NCI-H2081 treated with DMSO at 0.1 percent for 48 hours (cell line): ENCODE data around the gene CUL2.
"Not testable (repeated sequence)": the region's sequence is repeated elsewhere in the genome, so short reads cannot be mapped to it uniquely, and the experiment has no call there.

ENCODE experiments used
- DNase-seq: peaks from one replicate; lab custom pipeline; 2025; lab: John Stamatoyannopoulos, UW

Gene CUL2

DNA sequence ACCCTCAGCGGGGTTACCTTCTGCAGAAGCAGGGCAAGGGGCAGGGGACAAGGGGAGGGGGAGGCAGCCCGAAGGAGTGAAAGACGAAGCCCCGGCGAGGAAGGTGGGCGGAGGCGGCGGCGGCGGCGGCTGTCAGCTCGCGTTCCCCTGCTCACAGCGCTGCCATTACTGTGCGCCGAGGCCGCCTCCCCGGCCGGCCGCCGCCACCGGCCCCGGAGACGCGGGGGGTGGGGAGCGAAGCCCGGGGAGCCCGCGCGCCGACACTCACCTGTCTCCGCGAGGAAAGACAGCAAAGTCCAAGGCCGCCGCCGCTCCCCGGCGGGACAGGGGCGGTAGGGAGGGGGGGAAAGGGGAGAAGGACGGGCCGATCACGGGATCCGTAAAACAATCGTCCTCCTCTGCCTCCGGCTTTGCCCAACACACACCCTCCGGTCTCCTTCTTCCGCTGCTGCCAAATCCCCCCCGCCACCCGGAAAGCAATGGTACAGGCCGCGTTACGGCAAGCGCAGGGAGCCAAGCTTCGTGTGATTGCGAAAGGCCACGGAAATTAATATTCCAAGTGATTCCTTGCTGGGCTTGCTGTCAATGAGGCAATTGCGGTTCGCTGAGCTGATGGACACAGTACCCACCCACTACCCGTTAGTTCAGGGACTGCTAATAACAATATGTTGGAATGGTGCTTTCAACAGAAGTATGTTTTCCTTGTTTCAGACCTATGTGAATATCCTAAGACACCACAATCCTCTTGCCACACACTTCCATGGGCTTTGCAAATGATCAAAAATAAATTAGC lies at the start of gene CUL2:
TSS of gene CUL2 (minus strand) at position 180 of the 793 bp plus-strand sequence. CDS start 19,024 bp downstream, outside the sequence.
- peak; percentile 40 for DNase-seq

DNA sequence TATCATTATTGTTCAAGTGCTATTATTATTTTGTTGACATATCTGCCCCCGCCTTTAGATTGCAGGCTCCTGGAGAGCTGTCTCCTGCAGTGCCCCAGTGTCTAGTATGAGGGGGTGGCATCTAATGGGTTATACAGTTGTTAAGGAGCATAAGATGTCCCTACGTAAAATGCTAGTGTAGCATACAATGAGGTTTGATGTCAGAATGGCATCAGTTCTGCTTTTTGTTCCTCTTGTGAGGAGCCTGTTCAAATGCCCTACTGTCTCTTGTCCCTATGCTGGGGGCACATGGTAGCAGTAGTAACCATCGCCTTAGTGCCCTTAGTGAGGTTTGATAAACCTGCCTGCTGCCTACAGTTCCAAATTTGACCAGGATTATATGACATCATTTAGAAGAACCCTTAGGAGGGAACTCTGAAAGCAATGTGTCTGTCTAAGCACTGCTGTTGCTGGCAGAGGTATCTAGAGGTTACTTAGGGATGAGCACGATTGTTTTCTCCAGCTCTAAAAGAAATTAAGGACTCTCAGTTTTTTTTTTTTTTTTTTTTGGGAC lies 46.2 kb upstream of the CUL2 start:
- DNase-seq = no peak

DNA sequence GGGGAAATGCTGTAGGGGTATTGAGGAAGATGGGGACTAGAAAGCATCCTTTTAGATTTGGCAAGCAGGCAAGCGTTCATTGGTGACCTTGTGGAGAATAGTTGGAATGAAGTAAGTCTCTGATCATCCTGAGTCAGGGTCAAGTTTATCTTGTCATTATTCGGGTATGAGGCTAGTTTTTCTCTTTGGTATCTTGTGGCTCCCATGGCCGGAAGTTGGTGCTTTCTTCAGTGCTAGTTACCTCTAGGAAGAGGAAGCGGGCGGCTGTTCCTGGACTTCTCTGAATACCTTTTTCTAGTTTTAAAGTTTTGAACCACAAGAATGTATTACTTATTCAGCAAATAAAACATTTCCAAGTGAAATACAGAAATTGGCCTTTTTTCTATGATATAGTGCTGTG lies 45.7 kb upstream of the CUL2 start:
- DNase-seq = no peak

DNA sequence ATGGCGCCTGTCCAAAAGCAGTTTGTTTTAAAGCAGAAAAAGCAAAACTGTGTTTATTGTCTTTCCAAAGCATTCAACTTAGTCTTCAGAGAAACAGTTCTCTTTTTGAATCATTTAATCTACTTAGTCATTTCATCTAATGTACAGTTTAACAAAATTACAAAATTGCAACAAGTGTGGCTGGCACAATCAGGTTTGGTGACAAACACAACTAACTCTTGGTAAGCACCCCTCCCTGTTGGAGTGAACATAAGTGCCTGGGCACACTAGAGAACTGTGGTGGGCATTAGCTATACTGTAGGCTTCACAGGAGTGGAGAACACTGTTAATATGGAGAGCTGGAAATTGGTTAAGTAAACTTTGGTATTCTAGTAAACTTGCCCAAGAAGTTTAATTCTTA lies 43.4 kb upstream of the CUL2 start:
- no peak for DNase-seq

DNA sequence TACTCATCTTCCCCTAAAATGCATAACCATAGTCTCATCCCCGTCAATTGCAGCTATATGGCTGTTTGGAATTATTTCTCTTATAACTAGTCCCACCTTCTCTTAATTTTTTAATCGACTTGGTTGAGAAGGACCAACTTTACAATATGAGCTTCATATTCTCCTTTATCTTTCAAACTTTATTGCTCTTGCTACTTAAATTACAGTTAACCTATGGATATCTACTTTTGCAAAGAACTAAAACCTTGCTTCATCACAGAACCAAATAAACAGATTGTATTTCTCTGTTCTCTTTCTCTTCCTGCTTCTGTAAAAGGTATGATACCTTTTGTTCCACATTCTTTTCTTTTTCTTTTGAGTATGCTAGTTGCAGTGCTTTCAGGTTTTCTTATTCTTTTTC lies 42.6 kb upstream of the CUL2 start:
- no peak for DNase-seq

DNA sequence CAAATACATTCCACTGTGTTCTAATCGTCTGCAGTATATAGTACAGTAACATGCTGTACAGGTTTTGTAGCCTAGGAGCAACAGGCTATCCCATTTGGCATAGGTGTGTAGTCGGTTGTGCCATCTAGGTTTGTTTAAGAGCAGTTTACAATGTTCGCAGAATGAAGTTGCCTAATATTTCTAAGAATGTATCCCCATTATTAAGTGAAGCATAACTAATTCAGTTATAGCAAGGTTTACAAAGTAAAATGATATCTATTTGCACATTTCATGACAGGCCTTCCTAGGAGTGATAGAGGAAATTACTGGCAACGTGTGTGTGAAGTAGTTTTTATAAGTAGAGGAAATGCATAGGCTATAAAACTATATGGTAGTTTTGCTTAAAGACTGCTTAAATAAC lies 40.5 kb upstream of the CUL2 start:
- DNase-seq = no peak

DNA sequence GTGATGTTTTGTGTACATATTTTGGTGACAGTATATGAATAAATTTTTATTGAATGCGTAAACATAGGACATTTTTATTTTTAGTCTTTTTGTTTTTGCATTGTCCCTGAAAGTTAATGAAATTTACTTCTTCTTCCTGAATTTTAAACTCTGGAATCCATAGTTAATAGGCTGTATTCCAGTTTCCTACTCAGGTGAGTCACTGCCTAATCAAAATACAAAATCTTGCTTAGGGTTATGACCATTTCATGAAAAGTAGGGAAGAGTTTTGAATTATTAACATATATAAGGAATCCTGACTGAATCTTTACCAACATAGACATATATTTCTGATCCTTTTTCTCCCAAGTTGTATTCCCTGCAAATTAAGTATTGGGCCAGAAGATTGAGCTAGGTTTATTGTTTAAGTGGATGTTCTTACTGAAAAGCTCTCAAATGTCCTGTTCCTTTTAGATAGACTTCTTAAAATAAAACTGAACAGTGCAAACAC lies 39.1 kb upstream of the CUL2 start:
- DNase-seq = no peak

DNA sequence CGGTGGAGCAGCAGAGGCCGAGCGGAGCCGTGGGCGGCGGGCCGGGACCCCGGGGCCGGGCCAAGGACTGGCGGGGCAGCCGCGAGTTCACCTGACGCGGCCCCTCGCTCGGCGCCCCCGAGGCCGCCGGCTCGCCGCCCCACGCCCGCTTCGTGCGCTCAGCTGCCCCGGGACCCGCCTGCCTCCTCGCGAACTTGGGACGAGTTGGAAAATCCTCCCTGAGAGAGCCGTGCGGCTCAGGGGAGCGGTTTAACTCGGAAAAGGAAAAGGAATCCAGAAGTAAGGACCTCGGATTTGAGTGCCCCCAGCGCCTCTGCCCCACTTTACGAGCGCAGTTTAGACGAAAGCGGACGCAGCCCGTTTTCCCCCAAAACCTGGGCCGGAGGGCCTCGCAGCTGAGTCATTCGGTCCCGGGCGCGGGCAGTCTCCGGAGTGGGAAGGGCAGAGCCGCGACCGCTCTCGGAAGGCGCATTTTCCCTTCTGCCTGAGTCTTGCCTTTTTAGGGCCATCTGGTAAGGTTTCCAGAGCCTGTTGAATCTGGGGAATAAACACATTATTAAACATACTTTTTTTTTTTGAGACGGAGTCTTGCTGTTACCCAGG lies 37.2 kb upstream of the CUL2 start:
- no peak for DNase-seq

DNA sequence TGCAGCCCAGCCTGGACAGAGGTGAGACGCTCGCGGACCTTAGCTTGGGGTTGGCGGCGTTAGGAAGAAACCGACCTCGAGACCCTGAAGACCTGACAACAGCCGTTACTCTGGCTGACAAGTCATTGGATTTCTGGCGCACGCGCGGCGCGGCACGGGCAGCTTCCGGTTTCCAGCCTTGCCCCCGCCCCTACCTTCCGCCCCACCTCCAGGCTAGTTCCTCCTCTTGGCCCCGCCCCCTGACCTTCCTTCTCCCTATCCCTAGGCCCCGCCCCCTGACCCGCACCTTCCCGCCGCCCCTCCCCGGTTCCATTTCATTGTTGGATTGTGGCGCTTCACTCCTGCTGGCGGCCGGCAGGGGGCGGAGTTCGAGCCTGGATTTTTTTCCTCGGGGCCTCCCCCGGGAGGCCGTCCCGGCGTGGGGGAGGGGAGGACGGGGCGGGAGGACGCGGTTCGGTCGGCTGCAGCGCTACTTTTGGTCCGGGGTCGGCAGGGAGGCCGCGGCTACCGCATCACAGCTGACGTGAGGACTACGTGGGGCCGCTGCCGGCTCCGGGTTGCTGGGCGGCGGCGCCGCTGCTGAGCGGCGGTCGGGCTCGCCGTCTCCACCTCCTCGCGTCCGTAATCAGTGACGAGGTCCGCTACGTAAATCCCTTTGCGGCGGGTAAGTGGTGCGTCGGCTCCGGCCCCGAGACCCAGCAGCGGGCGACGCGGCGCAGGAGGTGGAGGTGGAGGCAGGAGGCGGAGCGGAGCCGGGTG lies 36.6 kb upstream of the CUL2 start, which contains the start of gene CREM:
TSS of gene CREM (plus strand) at position 317 of the 759 bp plus-strand sequence. CDS start 10,990 bp downstream, outside the sequence.
- DNase-seq = peak; percentile 74

DNA sequence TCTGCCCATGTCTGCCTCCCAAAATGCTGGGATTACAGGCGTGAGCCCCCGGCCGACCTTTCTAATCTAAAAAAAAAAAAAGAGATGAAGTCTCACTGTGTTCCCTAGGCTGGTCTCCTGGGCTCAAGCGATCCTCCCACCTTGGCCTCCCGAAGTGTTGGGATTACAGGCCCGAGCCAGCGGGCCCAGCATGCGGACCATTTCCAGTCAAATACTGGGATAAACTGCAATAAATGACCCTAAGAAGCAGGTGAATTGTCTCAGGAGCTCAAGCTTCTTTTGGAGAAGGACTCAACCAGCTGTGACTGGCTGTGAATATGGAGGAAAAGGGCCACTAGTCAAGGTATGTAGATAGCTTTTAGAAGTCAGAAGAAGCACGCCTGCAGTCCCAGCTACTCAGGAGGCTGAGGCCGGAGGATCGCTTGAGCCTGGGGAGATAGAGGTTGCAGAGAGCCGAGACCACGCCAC lies 36.0 kb upstream of the CUL2 start:
- no peak for DNase-seq

DNA sequence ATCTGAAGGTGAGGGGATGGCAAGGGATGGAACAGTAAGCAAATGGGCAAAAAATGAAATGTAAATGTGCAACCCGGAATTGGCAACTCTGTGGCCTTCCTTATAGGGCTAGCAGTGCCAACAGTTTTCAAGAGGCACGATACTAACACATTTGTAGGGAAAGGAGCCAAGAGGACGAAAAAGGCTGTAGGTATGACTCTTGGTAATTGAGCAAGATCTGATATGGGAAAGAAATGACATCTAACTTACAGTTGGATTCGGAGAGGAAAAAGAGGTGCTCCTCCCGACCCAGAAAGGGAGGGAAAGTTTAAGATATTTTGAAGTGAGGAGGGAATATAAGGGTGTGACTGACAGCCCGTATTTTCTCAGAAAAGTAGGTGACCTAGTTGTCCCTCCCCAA lies 34.4 kb upstream of the CUL2 start:
- DNase-seq = no peak

DNA sequence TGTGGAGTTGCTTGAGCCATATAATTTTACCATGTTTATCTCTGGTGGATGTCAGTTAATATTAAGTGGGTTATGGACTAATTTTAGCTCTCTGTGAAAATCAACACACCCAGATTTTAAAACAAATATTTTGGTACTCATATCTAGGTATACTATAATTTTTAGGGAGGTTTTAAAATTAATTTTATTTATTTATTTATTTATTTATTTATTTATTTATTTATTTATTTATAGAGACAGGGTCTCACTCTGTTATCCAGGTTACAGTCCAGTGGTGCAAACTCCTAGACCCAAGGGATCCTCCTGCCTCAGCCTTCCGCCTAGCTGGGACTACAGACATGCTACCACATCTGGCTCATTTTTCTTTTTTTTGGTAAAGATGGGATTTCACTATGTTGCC lies 29.2 kb upstream of the CUL2 start:
- DNase-seq = no peak

DNA sequence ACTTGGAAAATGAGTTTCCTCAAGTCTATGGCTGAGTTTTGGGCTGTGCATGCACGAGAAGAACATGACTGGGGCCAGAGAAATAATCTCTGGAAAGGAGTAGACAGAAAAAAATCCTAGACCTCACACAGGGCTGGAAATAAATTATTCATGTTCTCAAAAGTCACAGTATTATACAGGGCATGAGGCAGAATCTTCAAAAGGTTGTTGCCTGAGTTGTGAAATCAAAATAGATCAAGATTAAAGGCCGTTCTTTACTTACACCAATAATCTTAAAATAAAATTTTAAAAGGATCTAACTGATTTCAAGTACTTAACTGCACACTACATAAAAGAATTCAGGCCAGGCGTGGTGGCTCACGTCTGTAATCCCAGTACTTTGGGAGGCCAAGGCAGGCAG lies 22.4 kb upstream of the CUL2 start:
- no peak for DNase-seq

DNA sequence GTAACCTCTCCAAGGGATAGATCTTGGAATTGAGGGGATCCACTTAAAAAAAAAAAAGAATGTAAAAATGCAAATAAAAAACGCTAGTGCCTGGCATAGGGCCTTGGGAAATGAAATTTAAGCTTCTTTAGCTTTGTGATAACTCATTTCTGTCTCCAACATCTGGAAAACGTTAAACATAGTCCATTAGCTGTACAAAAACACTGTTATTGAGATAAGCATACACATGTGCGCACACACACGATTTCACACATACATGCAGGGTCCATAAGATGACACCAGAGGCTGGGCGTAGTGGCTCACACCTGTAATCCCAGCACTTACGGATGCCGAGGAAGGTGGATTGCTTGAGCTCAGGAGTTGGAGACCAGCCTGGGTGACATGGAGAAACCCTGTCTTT lies 13.7 kb upstream of the CUL2 start:
- no peak for DNase-seq

DNA sequence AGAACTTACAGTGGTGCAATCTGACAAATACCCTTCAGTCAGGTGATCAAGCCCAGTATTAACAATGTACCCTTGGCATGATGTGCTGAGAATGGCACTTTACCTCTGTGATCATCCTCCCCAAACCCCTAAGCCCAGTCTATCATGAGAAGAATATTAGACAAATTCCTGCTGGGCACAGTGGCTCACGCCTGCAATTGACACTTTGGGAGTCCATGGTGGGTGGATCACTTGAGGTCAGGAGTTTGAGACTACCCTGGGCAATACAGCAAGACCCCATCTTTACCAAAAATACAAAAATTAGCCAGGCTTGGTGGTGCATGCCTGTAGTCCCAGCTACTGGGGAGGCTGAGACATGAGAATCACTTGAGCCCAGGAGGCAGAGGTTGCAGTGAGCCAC lies 7.4 kb upstream of the CUL2 start:
- DNase-seq = no peak

DNA sequence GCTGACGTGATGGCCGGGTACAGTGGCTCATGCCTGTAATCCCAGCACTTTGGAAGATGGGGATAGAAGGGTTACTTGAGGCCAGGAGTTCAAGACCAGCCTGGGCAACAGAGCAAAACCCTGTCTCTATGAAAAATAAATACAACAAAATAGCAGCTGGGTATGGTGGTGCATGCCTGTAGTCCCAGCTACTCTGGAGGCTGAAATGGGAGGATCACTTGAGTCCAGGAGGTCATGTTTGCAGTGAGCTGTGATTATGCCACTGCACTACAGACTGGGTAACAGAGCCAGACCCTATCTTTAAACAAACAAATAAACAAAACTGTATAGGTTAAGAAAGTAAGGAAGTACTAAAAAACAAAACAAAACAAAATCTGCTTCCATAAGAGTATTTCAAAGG lies 6.2 kb upstream of the CUL2 start:
- DNase-seq = no peak

DNA sequence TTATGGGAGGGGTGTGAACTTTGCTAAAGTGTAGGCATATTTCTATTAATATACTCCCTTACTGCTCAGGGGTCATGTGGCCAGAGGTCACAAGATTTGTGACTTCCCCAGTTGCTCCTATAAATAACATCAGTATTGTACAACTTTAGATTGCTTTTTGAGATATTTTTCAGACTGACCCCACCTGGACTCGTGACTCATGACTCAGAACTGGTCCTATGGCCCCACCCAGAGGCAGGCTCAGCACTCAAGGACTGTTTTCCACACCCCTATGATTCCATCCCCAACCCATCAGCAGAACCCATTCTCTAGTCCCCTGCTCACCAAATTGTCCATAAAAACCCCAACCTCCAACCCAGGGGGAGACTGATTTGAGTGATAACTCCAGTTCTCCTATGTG lies 2.7 kb upstream of the CUL2 start:
- DNase-seq = no peak

DNA sequence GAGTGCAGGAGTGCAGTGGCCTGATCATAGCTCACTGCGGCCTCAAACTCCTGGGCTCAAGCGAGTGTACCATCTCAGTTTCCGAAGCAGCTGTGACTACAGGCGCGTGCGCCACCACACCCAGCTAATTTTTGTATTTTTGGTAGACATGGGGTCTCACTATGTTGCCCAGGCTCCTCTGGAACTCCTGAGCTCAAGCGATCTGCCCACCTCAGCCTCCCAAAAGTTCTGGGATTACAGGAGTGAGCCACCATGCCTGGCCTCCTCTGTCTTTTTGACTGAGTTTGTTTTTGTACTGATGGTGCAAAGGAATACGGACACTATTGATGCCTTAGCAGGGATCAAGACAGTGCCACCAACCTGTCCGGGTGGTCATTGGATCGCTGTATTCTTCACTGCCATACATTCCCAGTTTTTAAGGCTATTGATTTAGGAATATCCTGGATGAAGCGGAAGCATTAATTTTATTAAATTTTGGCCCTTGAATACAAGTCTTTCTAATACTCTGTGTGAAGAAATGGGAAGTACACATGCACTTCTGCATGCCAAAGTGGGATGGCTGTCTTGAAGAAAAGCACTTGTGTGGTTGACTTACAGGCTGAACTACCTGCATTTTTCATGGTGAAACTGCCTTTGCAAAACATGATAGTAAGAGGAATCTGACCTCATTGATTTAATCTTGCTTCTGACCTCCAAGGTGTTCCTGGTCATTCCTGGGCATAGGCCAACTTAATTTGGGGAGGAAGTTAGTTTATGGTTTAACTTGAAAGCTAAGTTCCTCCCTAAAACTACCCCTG lies 2.1 kb upstream of the CUL2 start:
- no peak for DNase-seq

DNA sequence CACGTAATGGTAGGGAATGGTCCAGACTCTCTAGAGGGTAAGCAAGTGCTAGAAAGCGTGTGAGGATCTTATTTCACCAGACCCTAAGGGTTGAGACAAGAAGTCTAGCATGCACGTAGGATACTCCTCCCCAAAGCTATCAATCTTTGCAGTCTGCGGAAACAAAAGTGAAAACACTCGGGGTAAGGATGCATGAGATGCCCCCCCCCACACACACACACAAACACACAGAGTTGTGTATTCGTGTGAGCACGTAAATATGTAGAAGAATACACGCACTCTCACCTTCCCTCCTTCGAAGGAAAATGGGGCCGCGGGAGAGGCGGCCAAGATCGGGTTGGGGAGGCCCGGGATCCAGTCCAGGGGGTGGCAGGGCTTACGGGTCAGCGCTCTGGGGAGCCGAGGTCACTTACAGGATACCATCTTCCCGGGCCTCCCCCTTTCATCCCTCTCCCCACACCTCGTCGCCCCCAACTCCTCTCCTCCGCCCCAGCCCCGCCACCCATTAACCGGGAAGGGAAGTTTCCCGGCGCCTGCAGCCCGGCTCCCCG lies 455 bp downstream of the CUL2 start:
- no peak for DNase-seq

DNA sequence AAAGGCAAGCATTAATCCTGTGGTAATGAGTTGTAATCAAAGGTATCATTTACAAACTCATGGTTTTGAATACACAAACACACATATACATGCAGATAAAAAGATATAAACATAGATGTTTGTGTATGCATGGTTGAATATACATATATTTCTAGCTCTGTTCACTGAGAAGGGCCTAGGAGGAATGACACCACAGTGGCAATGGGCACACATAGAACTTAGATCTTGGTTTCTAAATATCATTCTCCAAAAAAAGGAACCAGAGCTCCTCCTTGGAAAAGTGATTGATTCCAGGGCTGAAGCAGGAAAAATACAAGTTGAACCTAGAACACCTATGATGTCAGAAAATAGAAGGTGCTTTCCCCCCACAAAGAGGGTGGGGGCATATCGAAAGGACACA lies 6.9 kb downstream of the CUL2 start:
- DNase-seq = no peak

DNA sequence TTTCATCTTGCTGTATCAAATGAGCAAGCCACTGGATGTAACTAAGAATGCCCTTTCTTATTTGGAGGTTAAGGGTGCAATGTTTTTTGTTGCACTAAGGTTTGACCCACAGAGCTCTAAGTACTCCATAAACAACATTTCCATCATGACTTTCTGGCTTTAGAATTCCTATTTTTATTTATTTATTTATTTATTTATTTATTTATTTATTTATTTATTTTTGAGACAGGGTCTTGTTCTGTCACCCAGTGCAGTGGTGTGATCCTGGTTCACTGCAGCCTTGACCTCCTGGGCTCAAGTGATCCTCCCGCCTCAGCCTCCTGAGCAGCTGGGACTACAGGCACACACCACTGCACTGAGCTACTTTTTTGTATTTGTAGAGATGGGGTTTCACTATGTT lies 9.9 kb downstream of the CUL2 start:
- DNase-seq = not testable (repeated sequence)
